NCI-H524 (cell line): ENCODE results near the gene ASB9.
"Not testable (repeated sequence)": the region's sequence is repeated elsewhere in the genome, so short reads cannot be mapped to it uniquely, and the experiment has no call there.

Source experiments
- DNase-seq, 2 experiments: peaks; one replicate each; lab custom pipeline; 2025; lab: John Stamatoyannopoulos, UW

The ASB9 gene

GRCh38 chrX:15269618-15270521, at the start of gene ASB9:
ASB9 (minus strand) TSS chrX:15270083; CDS start chrX:15269874, 209 bp downstream.
- DNase-seq: no peak

GRCh38 chrX:15319075-15319474, 49.2 kb upstream of the ASB9 start:
- no peak for DNase-seq

GRCh38 chrX:15315509-15315908, 45.6 kb upstream of the ASB9 start, which contains the start of gene ASB11:
ASB11 (minus strand) TSS chrX:15315640; CDS start chrX:15315605, 35 bp downstream.
- DNase-seq: no peak

- no peak for DNase-seq
Observed at GRCh38 chrX:15314472-15314871, 44.6 kb upstream of the ASB9 start.

- DNase-seq: no peak
Observed at GRCh38 chrX:15311119-15311518, 41.2 kb upstream of the ASB9 start.

GRCh38 chrX:15310117-15310516, 40.2 kb upstream of the ASB9 start:
- DNase-seq: no peak

- DNase-seq: not testable (repeated sequence)
Observed at GRCh38 chrX:15305899-15306298, 36.0 kb upstream of the ASB9 start.

- DNase-seq: peak; percentile 20 to 59
Observed at GRCh38 chrX:15301924-15302323, 32.0 kb upstream of the ASB9 start.

- DNase-seq: peak in 1 of 2 experiments; percentile 12
Observed at GRCh38 chrX:15299941-15300851, 30.3 kb upstream of the ASB9 start.

- DNase-seq: no peak
Observed at GRCh38 chrX:15298780-15299179, 28.9 kb upstream of the ASB9 start.

GRCh38 chrX:15298201-15298600, 28.3 kb upstream of the ASB9 start:
- no peak for DNase-seq

GRCh38 chrX:15293451-15293850, 23.6 kb upstream of the ASB9 start:
- no peak for DNase-seq

GRCh38 chrX:15292861-15293260, 23.0 kb upstream of the ASB9 start:
- no peak for DNase-seq

- DNase-seq: no peak
Observed at GRCh38 chrX:15277604-15278003, 7.7 kb upstream of the ASB9 start.

- DNase-seq: no peak
Observed at GRCh38 chrX:15274946-15275345, 5.1 kb upstream of the ASB9 start.

- not testable (repeated sequence) for DNase-seq
Observed at GRCh38 chrX:15273275-15273674, 3.4 kb upstream of the ASB9 start.

GRCh38 chrX:15271757-15272156, 1.9 kb upstream of the ASB9 start:
- no peak for DNase-seq

- DNase-seq: no peak
Observed at GRCh38 chrX:15269120-15269519, 763 bp downstream of the ASB9 start.

- no peak for DNase-seq
Observed at GRCh38 chrX:15254852-15255251, 15.0 kb downstream of the ASB9 start.

- DNase-seq: no peak
Observed at GRCh38 chrX:15245896-15246295, 24.0 kb downstream of the ASB9 start.

GRCh38 chrX:15244421-15244820, 25.5 kb downstream of the ASB9 start:
- DNase-seq: no peak

- peak; percentile 20 to 60 for DNase-seq
Observed at GRCh38 chrX:15242899-15243555, 26.9 kb downstream of the ASB9 start.
